GM19351 (cell line): Measurements from ENCODE around the gene GIPR.
A peak's percentile ranks its signal among the peaks of the same experiment; 100 is the strongest.
"Not testable (repeated sequence)": the region's sequence is repeated elsewhere in the genome, so short reads cannot be mapped to it uniquely, and the experiment has no call there.

Experiments
- ATAC-seq: cut with Tn5 transposase; IDR thresholded peaks from one replicate; pipeline ENCODE4 v1.9.1; 2021; ENCODE audit warnings: mild to moderate bottlenecking, moderate library complexity; ENCODE audit not compliant: unreplicated experiment

The GIPR gene

GRCh38 chr19:45645631-45646344 is 22.2 kb upstream of the GIPR start:
- ATAC-seq: peak; percentile 46

GRCh38 chr19:45646345-45646698 is 21.7 kb upstream of the GIPR start:
- ATAC-seq: no peak

- ATAC-seq: no peak
Observed at GRCh38 chr19:45650722-45651121, 17.3 kb upstream of the GIPR start.

GRCh38 chr19:45653634-45654033 is 14.4 kb upstream of the GIPR start:
- no peak for ATAC-seq

GRCh38 chr19:45655073-45655472 is 12.9 kb upstream of the GIPR start:
- no peak for ATAC-seq

- ATAC-seq: no peak
Observed at GRCh38 chr19:45657520-45658167, 10.4 kb upstream of the GIPR start.

GRCh38 chr19:45659096-45659729 is 8.8 kb upstream of the GIPR start:
- no peak for ATAC-seq

- no peak for ATAC-seq
Observed at GRCh38 chr19:45660636-45661035, 7.4 kb upstream of the GIPR start.

GRCh38 chr19:45663800-45664199 is 4.2 kb upstream of the GIPR start:
- ATAC-seq: no peak

GRCh38 chr19:45664575-45664974 is 3.4 kb upstream of the GIPR start:
- ATAC-seq: no peak

GRCh38 chr19:45668342-45668871 is 386 bp downstream of the GIPR start:
- no peak for ATAC-seq

- no peak for ATAC-seq
Observed at GRCh38 chr19:45670670-45671453, 2.8 kb downstream of the GIPR start.

GRCh38 chr19:45674946-45675345 is 6.9 kb downstream of the GIPR start:
- ATAC-seq: no peak

GRCh38 chr19:45676851-45677263 is 8.8 kb downstream of the GIPR start:
- peak; percentile 35 for ATAC-seq

GRCh38 chr19:45677351-45678230 is 9.6 kb downstream of the GIPR start:
- peak; percentile 42 for ATAC-seq

GRCh38 chr19:45681391-45682015 is 13.5 kb downstream of the GIPR start:
- ATAC-seq: peak; percentile 69

GRCh38 chr19:45682117-45682516 is 14.1 kb downstream of the GIPR start:
- no peak for ATAC-seq

- ATAC-seq: no peak
Observed at GRCh38 chr19:45682908-45683307, 14.9 kb downstream of the GIPR start.

GRCh38 chr19:45685045-45685444 is 17.0 kb downstream of the GIPR start:
- not testable (repeated sequence) for ATAC-seq

GRCh38 chr19:45687599-45687998 is 19.6 kb downstream of the GIPR start:
- no peak for ATAC-seq
